Measurements from ENCODE around the gene SNN.
A peak's percentile ranks its signal among the peaks of the same experiment; 100 is the strongest.

Gene SNN

GRCh38 chr16:11679941-11680911, 12.0 kb downstream of the SNN start:
- DNase-seq (ENCODE audit: low spot score): no peak

GRCh38 chr16:11681556-11681955, 13.3 kb downstream of the SNN start:
- DNase-seq (ENCODE audit: low spot score): no peak

GRCh38 chr16:11681976-11682654, 13.9 kb downstream of the SNN start:
- no peak for DNase-seq (ENCODE audit: low spot score)

- peak; percentile 81 for DNase-seq (ENCODE audit: low spot score)
Measured at GRCh38 chr16:11682655-11683096, 14.4 kb downstream of the SNN start.

- no peak for DNase-seq (ENCODE audit: low spot score)
Measured at GRCh38 chr16:11683145-11683544, 14.9 kb downstream of the SNN start.

GRCh38 chr16:11684231-11685025, 16.2 kb downstream of the SNN start:
- no peak for DNase-seq (ENCODE audit: low spot score)

GRCh38 chr16:11685844-11686618, 17.8 kb downstream of the SNN start:
- no peak for DNase-seq (ENCODE audit: low spot score)

GRCh38 chr16:11686713-11687380, 18.6 kb downstream of the SNN start:
- no peak for DNase-seq (ENCODE audit: low spot score)

GRCh38 chr16:11687601-11688519, 19.6 kb downstream of the SNN start:
- DNase-seq (ENCODE audit: low spot score): no peak

GRCh38 chr16:11688520-11688886, 20.2 kb downstream of the SNN start:
- no peak for DNase-seq (ENCODE audit: low spot score)

- no peak for DNase-seq (ENCODE audit: low spot score)
Measured at GRCh38 chr16:11689031-11689840, 21.0 kb downstream of the SNN start.

- DNase-seq (ENCODE audit: low spot score): no peak
Measured at GRCh38 chr16:11691235-11691634, 23.0 kb downstream of the SNN start.

GRCh38 chr16:11691771-11692170, 23.5 kb downstream of the SNN start:
- DNase-seq (ENCODE audit: low spot score): no peak

GRCh38 chr16:11692171-11692570, 23.9 kb downstream of the SNN start:
- DNase-seq (ENCODE audit: low spot score): no peak

GRCh38 chr16:11692651-11693050, 24.4 kb downstream of the SNN start:
- DNase-seq (ENCODE audit: low spot score): no peak

- DNase-seq (ENCODE audit: low spot score): no peak
Measured at GRCh38 chr16:11696266-11697012, 28.2 kb downstream of the SNN start.

- DNase-seq (ENCODE audit: low spot score): no peak
Measured at GRCh38 chr16:11697319-11697718, 29.1 kb downstream of the SNN start.

GRCh38 chr16:11698271-11698689, 30.0 kb downstream of the SNN start:
- DNase-seq (ENCODE audit: low spot score): no peak

Data from GM03348 (cell line).